Upper lobe of left lung (tissue), 6 donors: ENCODE data around the gene NOL4L. TPM values are rescaled to one million over a fixed set of nuclear protein-coding genes. Genes with fewer than 3 reads are reported as not detected.

Source experiments
- ATAC-seq, 2 donors: fragments of 200-7000 bp; cut with Tn5 transposase; one replicate each; pipeline ENCODE4 v1.9.1; 2022; ENCODE audit warnings: mild to moderate bottlenecking in 2 of 2, moderate library complexity in 2 of 2; ENCODE audit not compliant: low FRiP score in 2 of 2
- DNase-seq, 2 donors: peaks; one replicate each; pipeline ENCODE4 v3.0.0-alpha.2; 2019 to 2020
- H3K27ac ChIP-seq, 4 donors: fragments of 200-600 bp; sonication (generic); one replicate each; pipeline ENCODE4 v1.5.1; 2016 to 2019
- H3K27me3 ChIP-seq, 4 donors: fragments of 200-600 bp; sonication (generic); one replicate each; pipeline ENCODE4 v1.5.1; 2017 to 2019
- H3K36me3 ChIP-seq, 4 donors: fragments of 200-600 bp; sonication (generic); one replicate each; pipeline ENCODE4 v1.5.1; 2016 to 2019
- H3K4me1 ChIP-seq, 4 donors: fragments of 200-600 bp; sonication (generic); one replicate each; pipeline ENCODE4 v1.5.1; 2018 to 2019
- H3K4me3 ChIP-seq, 4 donors: fragments of 200-600 bp; sonication (generic); one replicate each; pipeline ENCODE4 v1.5.1; 2017 to 2019; ENCODE audit warnings: mild to moderate bottlenecking in 2 of 4, moderate library complexity in 1 of 4
- H3K9me3 ChIP-seq, 4 donors: fragments of 200-600 bp; sonication (generic); one replicate each; pipeline ENCODE4 v1.5.1; 2018 to 2019
- CTCF ChIP-seq, 6 experiments: fragments of 450-650 bp in 4 of 6; fragments of 200-600 bp in 2 of 6; sonication (generic) in 2 of 6; IDR thresholded peaks; one replicate each; pipeline ENCODE4 v1.5.1; 2016 to 2019; ENCODE audit warnings: antibody characterized with exemption in 6 of 6
- EP300 ChIP-seq, 4 donors: sonication (generic); formaldehyde crosslinking; IDR thresholded peaks; one replicate each; pipeline ENCODE4 v1.5.1; 2017; ENCODE audit warnings: antibody characterized with exemption in 4 of 4, control low read depth in 2 of 4
- POLR2A ChIP-seq, 4 donors: fragments of 450-650 bp; IDR thresholded peaks; one replicate each; pipeline ENCODE4 v1.5.1; 2016 to 2017; ENCODE audit warnings: antibody characterized with exemption in 4 of 4, mild to moderate bottlenecking in 2 of 4
- POLR2AphosphoS5 ChIP-seq, 2 donors: sonication (generic); formaldehyde crosslinking; IDR thresholded peaks; one replicate each; pipeline ENCODE4 v1.5.1; 2017; ENCODE audit warnings: antibody characterized with exemption in 2 of 2
- WGBS, 2 donors: methylation state at CpG; one replicate each; pipeline ENCODE4 v1.1.5; 2017 to 2018; 5-methylcytosine and 5-hydroxymethylcytosine counted together
- total RNA-seq, 6 donors: library from RNA; depleted of rRNA in 4 of 6; stranded (reverse); fragments of >200 nt in 4 of 6; gene quantifications; one replicate each; pipeline versions ENCODE4 v1.1.0 to v1.2.1, GENCODE V29; 2016 to 2021
- donor health status: DM: no; HTN: no; CAD: no; lungs with moderate emphysema.
- donor health status: DM: no; HTN: yes; CAD: no; lungs with severe emphysema.

Gene NOL4L
- total RNA-seq, 6 donors from 2014 or later = 13.4 to 40.2 (median 19.0) TPM

- ATAC-seq (peak; percentile 71 to 84), DNase-seq (peak; percentile 62 to 88)
- peak; percentile 71 to 92 (median 88) for TF ChIP-seq CTCF (IDR thresholded peaks at IDR 0.05)
- TF ChIP-seq POLR2A (IDR thresholded peaks at IDR 0.05) = no peak
- TF ChIP-seq POLR2AphosphoS5 (IDR thresholded peaks at IDR 0.05) = no peak
- Histone ChIP-seq H3K27ac (no peak overlapping the region), H3K27me3 (no peaks in the 10 kb centered on the region), H3K4me3 (no peak overlapping the region), H3K4me1 (peaks cover 33 to 55% (median 36%) of the 10 kb centered on the region in 4 donors), H3K9me3 (no peaks in the 10 kb centered on the region), H3K36me3 (no peaks in the 10 kb centered on the region)
- 23 to 27% methylated on average over 14 to 15 of the region's 15 CpGs for WGBS, 2 donors
These were observed 63.2 kb downstream of the NOL4L start for GRCh38 chr20:32521780-32522525.

GRCh38 chr20:32520927-32521203 is 64.3 kb downstream of the NOL4L start:
- ATAC-seq (no peak), DNase-seq (no peak)
- no peaks in the 10 kb centered on the region for H3K9me3 ChIP-seq
- 62 to 97% methylated on average over 3 of the region's 3 CpGs for WGBS, 2 donors
- no peak overlapping the region for H3K4me3 ChIP-seq
- no peaks in the 10 kb centered on the region for H3K36me3 ChIP-seq
- H3K27me3 ChIP-seq = no peaks in the 10 kb centered on the region
- no peak overlapping the region for H3K27ac ChIP-seq
- peaks cover 38 to 58% (median 46%) of the 10 kb centered on the region in 4 donors for H3K4me1 ChIP-seq
- TF ChIP-seq POLR2A (IDR thresholded peaks at IDR 0.05) = no peak

GRCh38 chr20:32519381-32519730 is 65.8 kb downstream of the NOL4L start:
- no peak overlapping the region for H3K27ac ChIP-seq

GRCh38 chr20:32518593-32519380 is 66.3 kb downstream of the NOL4L start:
- Histone ChIP-seq H3K4me1 (peaks cover 27 to 53% (median 40%) of the 10 kb centered on the region in 4 donors), H3K27me3 (no peaks in the 10 kb centered on the region), H3K4me3 (no peak overlapping the region), H3K9me3 (no peaks in the 10 kb centered on the region), H3K36me3 (no peaks in the 10 kb centered on the region), H3K27ac (peak overlapping the region; percentile 30 to 81 (median 70))
- 62 to 81% methylated on average over 8 to 13 of the region's 14 CpGs for WGBS, 2 donors
- no peak for ATAC-seq
- no peak for TF ChIP-seq POLR2AphosphoS5 (IDR thresholded peaks at IDR 0.05)
- TF ChIP-seq CTCF (IDR thresholded peaks at IDR 0.05) = no peak
- no peak for DNase-seq

More at GRCh38 chr20:32519381-32519730, 65.8 kb downstream of the NOL4L start:
- H3K4me3 ChIP-seq = no peak overlapping the region
- WGBS, 2 donors = 90 to 93% methylated on average over 9 to 11 of the region's 11 CpGs
- no peaks in the 10 kb centered on the region for H3K27me3 ChIP-seq
- no peaks in the 10 kb centered on the region for H3K9me3 ChIP-seq
- no peaks in the 10 kb centered on the region for H3K36me3 ChIP-seq
- no peak for DNase-seq
- peaks cover 27 to 53% (median 40%) of the 10 kb centered on the region in 4 donors for H3K4me1 ChIP-seq
- TF ChIP-seq EP300 (IDR thresholded peaks at IDR 0.05) (no peak), POLR2A (IDR thresholded peaks at IDR 0.05) (no peak), POLR2AphosphoS5 (IDR thresholded peaks at IDR 0.05) (no peak), CTCF (IDR thresholded peaks at IDR 0.05) (no peak)
- ATAC-seq = no peak

- peak overlapping the region; percentile 30 to 81 (median 70) for H3K27ac ChIP-seq
- ATAC-seq (no peak), DNase-seq (no peak)
- H3K4me3 ChIP-seq = no peak overlapping the region
- WGBS, 2 donors = 72 to 74% methylated on average over 5 to 12 of the region's 15 CpGs
- no peak for TF ChIP-seq POLR2AphosphoS5 (IDR thresholded peaks at IDR 0.05)
- H3K27me3 ChIP-seq = no peaks in the 10 kb centered on the region
- no peaks in the 10 kb centered on the region for H3K36me3 ChIP-seq
- peaks cover 27 to 51% (median 40%) of the 10 kb centered on the region in 4 donors for H3K4me1 ChIP-seq
- no peaks in the 10 kb centered on the region for H3K9me3 ChIP-seq
These were observed 67.1 kb downstream of the NOL4L start for GRCh38 chr20:32517914-32518592.
